ENCODE data around the gene YY1AP1.
"Not testable (repeated sequence)": the region's sequence is repeated elsewhere in the genome, so short reads cannot be mapped to it uniquely, and the experiment has no call there.

Gene YY1AP1

DNA sequence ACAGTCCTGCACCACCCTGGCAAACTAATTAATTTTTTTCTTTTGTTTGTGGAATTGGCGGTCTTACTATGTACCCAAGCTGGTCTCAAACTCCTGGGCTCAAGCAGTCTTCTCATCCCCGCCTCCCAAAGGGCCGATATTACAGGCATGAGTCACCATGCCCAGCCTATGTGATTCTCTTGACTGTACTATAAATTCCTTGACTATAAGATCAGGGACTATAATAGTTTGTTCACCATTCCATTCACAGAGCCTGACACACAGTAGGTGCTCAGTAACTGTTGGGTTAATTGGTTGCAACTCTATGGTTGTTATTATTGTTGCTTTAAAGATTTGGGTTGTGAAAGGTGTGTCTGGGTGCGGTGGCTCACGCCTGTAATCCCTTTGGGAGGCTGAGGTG is 17.6 kb upstream of the YY1AP1 start:
- peak overlapping the region in 1 of 2 donors; percentile 69 for H3K27ac Mint-ChIP-seq
- DNase-seq (no peak), ATAC-seq (replicated peaks) (no peak)
- H3K4me1 Mint-ChIP-seq (ENCODE audit: low read depth in 2 of 2), result peaks cover 18 to 40% of the 10 kb centered on the region in 2 donors
- H3K36me3 Mint-ChIP-seq (ENCODE audit: insufficient read depth), result peaks cover 8% of the 10 kb centered on the region
- H3K4me3 Mint-ChIP-seq, result no peak overlapping the region
- no peaks in the 10 kb centered on the region for H3K9me3 Mint-ChIP-seq
- H3K27me3 Mint-ChIP-seq, result no peaks in the 10 kb centered on the region

DNA sequence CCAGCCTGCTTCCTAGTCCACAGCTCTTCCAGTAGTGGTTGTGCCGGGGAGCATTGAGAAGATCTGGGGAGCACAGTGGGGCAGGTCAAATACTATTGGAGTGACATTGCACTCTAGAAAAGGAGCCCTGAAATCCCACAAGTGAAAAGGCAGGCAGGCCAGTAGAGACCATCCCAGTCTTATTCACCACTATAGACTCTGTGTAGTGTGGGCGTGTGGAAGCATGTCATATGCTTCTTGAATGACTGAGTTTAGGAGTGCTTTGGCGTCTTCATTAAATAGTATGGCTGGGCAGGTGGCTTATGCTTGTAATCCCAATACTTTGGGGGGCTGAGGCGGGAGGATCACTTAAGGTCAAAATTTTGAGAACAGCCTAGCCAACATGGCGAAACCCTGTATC is 15.8 kb upstream of the YY1AP1 start:
- not testable (repeated sequence) for H3K27me3 Mint-ChIP-seq; H3K36me3 Mint-ChIP-seq (ENCODE audit: insufficient read depth); H3K4me3 Mint-ChIP-seq; H3K9me3 Mint-ChIP-seq; DNase-seq; ATAC-seq (replicated peaks)
- Mint-ChIP-seq H3K27ac (peak overlapping the region in 1 of 2 donors; percentile 57), H3K4me1 (ENCODE audit: low read depth in 2 of 2) (peaks cover 21 to 39% of the 10 kb centered on the region in 2 donors)

DNA sequence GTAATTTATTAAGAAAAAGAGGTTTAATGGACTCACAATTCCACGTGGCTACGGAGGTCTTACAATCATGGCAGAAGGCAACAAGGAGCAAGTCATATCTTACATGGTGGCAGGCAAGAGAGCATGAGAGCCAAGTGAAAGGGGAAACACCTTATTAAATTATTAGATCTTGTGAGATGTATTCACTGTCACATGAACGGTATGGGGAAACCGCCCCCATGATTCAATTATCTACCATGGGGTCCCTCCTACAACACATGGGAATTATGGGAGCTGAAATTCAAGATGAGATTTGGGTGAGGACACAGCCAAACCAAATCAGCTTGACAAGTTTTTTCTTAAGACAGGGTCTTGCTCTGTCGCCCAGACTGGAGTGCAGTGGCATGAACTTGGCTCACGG is 14.6 kb upstream of the YY1AP1 start:
- H3K27ac Mint-ChIP-seq, result peak overlapping the region in 1 of 2 donors; percentile 46
- H3K4me3 Mint-ChIP-seq, result no peak overlapping the region
- DNase-seq, result no peak
- no peaks in the 10 kb centered on the region for H3K9me3 Mint-ChIP-seq
- ATAC-seq (replicated peaks), result no peak
- no peaks in the 10 kb centered on the region for H3K27me3 Mint-ChIP-seq
- H3K36me3 Mint-ChIP-seq (ENCODE audit: insufficient read depth), result no peaks in the 10 kb centered on the region
- H3K4me1 Mint-ChIP-seq (ENCODE audit: low read depth in 2 of 2), result peaks cover 25 to 41% of the 10 kb centered on the region in 2 donors

DNA sequence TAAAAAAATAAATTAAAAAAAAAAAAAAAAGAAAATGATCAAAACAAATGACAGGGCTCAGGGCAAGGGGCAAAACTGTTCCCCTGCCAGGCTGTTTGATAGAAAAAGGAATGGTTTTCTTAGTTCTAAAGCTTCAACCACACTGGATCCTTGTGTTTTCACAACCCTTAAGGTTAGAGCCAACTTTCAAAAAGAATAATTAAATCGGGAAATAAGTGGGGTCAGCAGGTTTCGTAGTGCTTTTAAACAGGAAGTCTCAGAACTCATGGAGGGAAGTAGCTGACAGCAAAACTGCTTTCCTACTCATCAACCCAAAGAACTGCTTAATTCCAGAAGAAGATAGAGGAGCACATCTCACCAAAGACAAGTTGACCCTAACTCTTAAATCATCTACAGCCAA is 13.1 kb upstream of the YY1AP1 start:
- not testable (repeated sequence) for DNase-seq; H3K36me3 Mint-ChIP-seq (ENCODE audit: insufficient read depth); H3K9me3 Mint-ChIP-seq; H3K27me3 Mint-ChIP-seq; ATAC-seq (replicated peaks); H3K27ac Mint-ChIP-seq; H3K4me3 Mint-ChIP-seq
- peaks cover 25 to 37% of the 10 kb centered on the region in 2 donors for H3K4me1 Mint-ChIP-seq (ENCODE audit: low read depth in 2 of 2)

DNA sequence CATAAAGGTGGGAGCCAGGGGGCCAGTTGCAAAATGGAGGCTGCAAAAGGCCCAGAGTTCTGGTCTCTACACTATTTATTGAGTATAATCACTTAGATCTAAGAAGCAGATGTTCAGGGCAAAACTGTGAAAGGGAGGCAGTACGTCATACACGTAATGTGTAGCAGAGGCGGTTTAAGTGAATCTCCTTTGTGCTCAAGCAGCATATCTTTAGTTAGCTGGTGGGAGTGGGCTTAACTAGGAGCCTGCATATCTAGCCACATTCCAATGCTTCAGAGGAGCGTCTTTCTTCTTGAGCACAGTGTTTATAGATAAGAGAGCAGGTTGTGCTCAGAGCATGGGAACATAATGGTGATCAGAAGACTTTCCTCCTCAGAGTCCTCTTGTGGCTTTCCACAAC is 10.5 kb upstream of the YY1AP1 start:
- H3K27me3 Mint-ChIP-seq; ATAC-seq (replicated peaks); H3K4me3 Mint-ChIP-seq; DNase-seq; H3K36me3 Mint-ChIP-seq (ENCODE audit: insufficient read depth); H3K9me3 Mint-ChIP-seq; H3K27ac Mint-ChIP-seq: not testable (repeated sequence)
- H3K4me1 Mint-ChIP-seq (ENCODE audit: low read depth in 2 of 2), result peaks cover 28 to 53% of the 10 kb centered on the region in 2 donors

DNA sequence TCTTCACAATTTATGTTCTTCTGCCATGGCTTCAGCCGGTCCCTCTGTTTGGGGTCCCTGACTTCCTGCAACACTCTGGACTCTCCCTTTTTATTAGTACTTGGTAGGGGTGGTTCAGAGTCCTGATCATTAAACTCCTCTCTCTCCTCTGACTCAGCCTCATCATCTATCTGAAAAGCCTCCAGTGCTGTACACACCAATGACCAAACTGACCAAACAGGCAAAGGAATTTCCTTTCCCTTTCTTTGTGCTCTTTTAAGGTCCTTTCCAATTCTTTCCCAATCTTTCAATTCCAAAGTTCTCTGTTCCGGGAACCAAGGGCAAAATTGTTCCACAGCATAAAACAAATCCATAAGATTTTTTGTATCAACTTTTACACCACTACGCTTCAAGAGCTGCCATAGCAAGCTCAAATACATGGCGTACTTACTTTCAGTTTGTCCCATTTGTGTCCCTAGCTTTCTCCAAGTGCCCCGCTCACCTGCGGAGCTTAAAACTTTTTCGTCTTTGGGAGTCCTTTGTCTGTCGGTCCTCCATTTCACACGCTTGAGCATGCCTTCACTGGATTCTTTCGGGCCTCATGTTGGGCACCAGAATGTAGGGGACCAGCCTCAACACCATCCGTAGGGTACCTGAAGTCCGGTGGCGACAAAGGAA is 9.9 kb upstream of the YY1AP1 start:
- Mint-ChIP-seq H3K27ac (no peak overlapping the region), H3K36me3 (ENCODE audit: insufficient read depth) (no peaks in the 10 kb centered on the region), H3K9me3 (no peaks in the 10 kb centered on the region), H3K4me3 (no peak overlapping the region), H3K27me3 (no peaks in the 10 kb centered on the region), H3K4me1 (ENCODE audit: low read depth in 2 of 2) (peaks cover 26 to 51% of the 10 kb centered on the region in 2 donors)
- no peak for ATAC-seq (replicated peaks)
- no peak for DNase-seq

DNA sequence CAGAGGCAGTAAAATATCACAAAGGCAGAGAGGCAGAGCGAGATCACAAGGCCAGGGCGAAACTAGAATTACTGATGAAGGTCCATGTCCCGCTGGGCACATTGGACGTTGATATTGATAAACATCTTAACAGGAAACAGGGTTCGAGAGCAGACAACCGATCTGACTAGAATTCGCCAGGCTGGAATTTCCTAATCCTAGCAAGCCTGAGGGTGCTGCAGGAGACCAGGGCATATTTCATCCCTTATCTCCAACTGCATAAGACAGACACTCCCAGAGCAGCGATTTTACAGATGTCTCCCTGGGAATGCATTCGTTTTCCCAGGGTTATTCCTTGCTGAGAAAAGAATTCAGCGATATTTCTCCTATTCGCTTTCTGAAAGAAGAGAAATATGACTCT is 9.0 kb upstream of the YY1AP1 start:
- H3K4me3 Mint-ChIP-seq, result not testable (repeated sequence)
- H3K4me1 Mint-ChIP-seq (ENCODE audit: low read depth in 2 of 2), result peaks cover 26 to 48% of the 10 kb centered on the region in 2 donors

DNA sequence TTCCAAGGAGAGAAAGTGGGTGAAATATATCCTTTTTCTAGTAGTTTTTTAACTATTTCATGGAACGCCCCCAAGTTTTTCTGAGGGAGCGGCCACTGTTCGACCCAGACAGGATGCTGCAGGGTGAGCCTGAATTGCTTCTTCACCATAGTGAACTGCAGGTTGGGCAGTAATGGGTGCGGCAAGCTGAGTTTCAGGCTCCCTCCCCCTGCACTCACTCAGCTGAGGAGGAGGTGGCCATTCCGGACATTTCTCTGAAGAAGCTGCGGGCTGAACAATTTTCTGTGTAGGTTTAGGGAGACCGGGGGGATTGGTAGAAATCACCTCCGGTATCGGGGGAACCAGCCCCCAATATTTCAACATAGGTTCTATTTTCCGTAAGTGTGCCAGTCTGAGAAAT is 8.5 kb upstream of the YY1AP1 start:
- no peak overlapping the region for H3K4me3 Mint-ChIP-seq
- peak overlapping the region in 1 of 2 donors; percentile 58 for H3K27ac Mint-ChIP-seq
- no peaks in the 10 kb centered on the region for H3K9me3 Mint-ChIP-seq
- H3K36me3 Mint-ChIP-seq (ENCODE audit: insufficient read depth), result no peaks in the 10 kb centered on the region
- DNase-seq (no peak), ATAC-seq (replicated peaks) (no peak)
- H3K27me3 Mint-ChIP-seq, result no peaks in the 10 kb centered on the region
- peaks cover 27 to 50% of the 10 kb centered on the region in 2 donors for H3K4me1 Mint-ChIP-seq (ENCODE audit: low read depth in 2 of 2)

More for the DNA sequence above, 9.0 kb upstream of the YY1AP1 start:
- H3K36me3 Mint-ChIP-seq (ENCODE audit: insufficient read depth); DNase-seq; H3K27me3 Mint-ChIP-seq; ATAC-seq (replicated peaks); H3K9me3 Mint-ChIP-seq: not testable (repeated sequence)
- H3K27ac Mint-ChIP-seq, result peak overlapping the region in 1 of 2 donors; percentile 58

DNA sequence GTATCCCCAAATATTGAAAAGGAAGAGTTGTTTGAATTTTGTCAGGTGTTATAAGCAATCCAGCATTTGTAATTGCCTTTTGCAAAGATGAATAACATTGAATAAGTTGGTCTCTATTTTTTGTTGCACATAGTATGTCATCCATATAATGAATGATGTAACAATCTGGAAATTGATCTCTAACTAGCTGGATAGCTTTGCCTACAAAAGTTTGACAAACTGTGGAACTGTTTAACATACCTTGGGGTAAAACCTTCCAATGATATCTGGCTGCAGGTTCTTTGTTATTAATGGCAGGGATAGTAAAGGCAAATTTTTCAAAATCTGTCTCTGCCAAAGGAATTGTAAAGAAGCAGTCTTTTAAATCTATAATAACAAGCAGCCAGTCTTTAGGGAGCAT is 8.0 kb upstream of the YY1AP1 start:
- H3K27me3 Mint-ChIP-seq, result no peaks in the 10 kb centered on the region
- no peak overlapping the region for H3K4me3 Mint-ChIP-seq
- peaks cover 31 to 53% of the 10 kb centered on the region in 2 donors for H3K4me1 Mint-ChIP-seq (ENCODE audit: low read depth in 2 of 2)
- no peaks in the 10 kb centered on the region for H3K36me3 Mint-ChIP-seq (ENCODE audit: insufficient read depth)
- no peaks in the 10 kb centered on the region for H3K9me3 Mint-ChIP-seq
- ATAC-seq (replicated peaks) (no peak), DNase-seq (no peak)
- H3K27ac Mint-ChIP-seq, result peak overlapping the region in 1 of 2 donors; percentile 22

DNA sequence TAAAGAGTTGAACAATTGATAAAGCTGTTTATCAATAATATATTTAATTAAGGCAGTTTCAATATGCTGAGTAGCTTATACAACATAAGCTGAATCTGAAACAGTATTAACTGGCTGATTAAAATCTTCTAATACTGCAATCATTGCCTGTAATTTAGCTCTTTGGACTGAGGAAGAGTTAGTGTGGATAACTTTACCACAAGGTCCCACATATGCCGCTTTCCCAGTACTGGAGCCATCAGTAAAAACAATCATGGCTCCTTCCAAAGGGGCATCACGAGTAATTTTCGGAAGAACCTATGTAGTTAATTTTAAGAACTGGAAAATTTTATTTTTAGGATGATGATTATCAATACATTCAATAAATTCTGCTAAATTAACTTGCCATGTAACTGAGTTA is 7.0 kb upstream of the YY1AP1 start:
- no peaks in the 10 kb centered on the region for H3K27me3 Mint-ChIP-seq
- peaks cover 7% of the 10 kb centered on the region for H3K36me3 Mint-ChIP-seq (ENCODE audit: insufficient read depth)
- H3K9me3 Mint-ChIP-seq, result no peaks in the 10 kb centered on the region
- ATAC-seq (replicated peaks), result no peak
- peak overlapping the region in 1 of 2 donors; percentile 22 for H3K27ac Mint-ChIP-seq
- H3K4me3 Mint-ChIP-seq, result no peak overlapping the region
- no peak for DNase-seq
- peaks cover 34 to 61% of the 10 kb centered on the region in 2 donors for H3K4me1 Mint-ChIP-seq (ENCODE audit: low read depth in 2 of 2)

DNA sequence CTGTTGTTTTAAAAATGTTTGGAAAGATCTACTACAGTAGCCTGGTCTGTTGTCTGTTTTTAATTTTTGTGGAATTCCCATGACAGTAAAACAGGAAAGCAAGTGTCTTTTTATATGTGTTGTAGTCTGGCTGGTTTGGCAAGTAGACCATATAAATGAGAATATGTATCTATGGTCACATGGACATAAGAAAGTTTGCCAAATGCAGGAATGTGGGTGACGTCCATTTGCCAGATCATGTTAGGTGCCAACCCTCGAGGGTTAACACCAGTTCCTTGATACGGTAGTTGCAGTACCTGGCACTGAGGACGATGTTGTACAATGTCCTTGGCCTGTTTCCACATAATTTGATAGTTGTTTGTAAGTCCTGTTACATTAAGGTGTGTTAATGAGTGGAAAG is 6.5 kb upstream of the YY1AP1 start:
- no peak overlapping the region for H3K4me3 Mint-ChIP-seq
- H3K27me3 Mint-ChIP-seq, result no peaks in the 10 kb centered on the region
- peaks cover 10% of the 10 kb centered on the region for H3K36me3 Mint-ChIP-seq (ENCODE audit: insufficient read depth)

DNA sequence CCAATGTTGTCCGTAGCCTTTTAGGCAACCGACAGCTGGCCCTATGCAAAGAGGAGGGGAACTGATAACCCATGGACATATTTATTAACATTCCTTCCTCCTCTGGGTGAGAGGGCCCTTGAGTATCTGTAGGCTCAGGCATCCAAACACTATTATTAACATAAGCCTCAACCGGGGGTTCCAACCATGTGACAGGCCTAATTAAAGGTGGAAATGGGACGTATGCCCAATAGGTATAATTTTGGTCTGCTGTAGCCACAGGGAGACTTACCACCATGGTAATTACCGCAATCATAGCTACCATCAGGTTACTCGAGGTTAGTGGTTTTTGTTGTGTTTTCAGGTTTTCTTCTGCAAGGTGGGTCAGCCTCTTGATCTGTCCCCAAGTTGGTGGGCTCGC is 5.6 kb upstream of the YY1AP1 start:
- Mint-ChIP-seq H3K36me3 (ENCODE audit: insufficient read depth) (peaks cover 11% of the 10 kb centered on the region), H3K4me3 (no peak overlapping the region), H3K4me1 (ENCODE audit: low read depth in 2 of 2) (peaks cover 41 to 70% of the 10 kb centered on the region in 2 donors), H3K27me3 (no peaks in the 10 kb centered on the region), H3K27ac (no peak overlapping the region), H3K9me3 (no peaks in the 10 kb centered on the region)
- ATAC-seq (replicated peaks) (no peak), DNase-seq (no peak)

More for the DNA sequence above, 6.5 kb upstream of the YY1AP1 start:
- no peak for ATAC-seq (replicated peaks)
- DNase-seq, result no peak
- Mint-ChIP-seq H3K4me1 (ENCODE audit: low read depth in 2 of 2) (peaks cover 37 to 66% of the 10 kb centered on the region in 2 donors), H3K9me3 (no peaks in the 10 kb centered on the region), H3K27ac (no peak overlapping the region)

DNA sequence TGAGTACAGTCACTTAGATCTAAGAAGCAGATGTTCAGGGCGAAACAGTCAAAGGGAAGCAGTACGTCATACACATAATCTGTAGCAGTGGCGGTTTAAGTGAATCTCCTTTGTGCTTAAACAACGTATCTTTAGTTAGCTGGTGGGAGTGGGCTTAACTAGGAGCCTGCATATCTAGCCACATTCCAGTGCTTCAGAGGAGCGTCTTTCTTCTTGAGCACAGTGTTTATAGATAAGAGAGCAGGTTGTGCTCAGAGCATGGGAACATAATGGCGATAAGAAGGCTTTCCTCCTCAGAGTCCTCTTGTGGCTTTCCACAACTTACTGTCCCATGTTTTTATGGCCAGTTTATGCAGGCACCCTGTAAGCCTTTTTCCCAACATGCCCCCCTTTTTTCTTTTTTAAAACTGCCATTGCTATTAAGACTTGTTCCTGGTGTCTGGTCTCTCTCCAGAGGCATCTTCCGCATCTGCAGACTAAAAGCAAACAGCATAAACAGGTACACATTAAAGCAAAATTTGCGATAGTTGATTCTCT is 3.5 kb upstream of the YY1AP1 start:
- Mint-ChIP-seq H3K36me3 (ENCODE audit: insufficient read depth) (peaks cover 27% of the 10 kb centered on the region), H3K4me1 (ENCODE audit: low read depth in 2 of 2) (peaks cover 35 to 59% of the 10 kb centered on the region in 2 donors), H3K27ac (no peak overlapping the region), H3K27me3 (no peaks in the 10 kb centered on the region), H3K9me3 (no peaks in the 10 kb centered on the region), H3K4me3 (no peak overlapping the region)
- no peak for DNase-seq
- ATAC-seq (replicated peaks), result no peak

DNA sequence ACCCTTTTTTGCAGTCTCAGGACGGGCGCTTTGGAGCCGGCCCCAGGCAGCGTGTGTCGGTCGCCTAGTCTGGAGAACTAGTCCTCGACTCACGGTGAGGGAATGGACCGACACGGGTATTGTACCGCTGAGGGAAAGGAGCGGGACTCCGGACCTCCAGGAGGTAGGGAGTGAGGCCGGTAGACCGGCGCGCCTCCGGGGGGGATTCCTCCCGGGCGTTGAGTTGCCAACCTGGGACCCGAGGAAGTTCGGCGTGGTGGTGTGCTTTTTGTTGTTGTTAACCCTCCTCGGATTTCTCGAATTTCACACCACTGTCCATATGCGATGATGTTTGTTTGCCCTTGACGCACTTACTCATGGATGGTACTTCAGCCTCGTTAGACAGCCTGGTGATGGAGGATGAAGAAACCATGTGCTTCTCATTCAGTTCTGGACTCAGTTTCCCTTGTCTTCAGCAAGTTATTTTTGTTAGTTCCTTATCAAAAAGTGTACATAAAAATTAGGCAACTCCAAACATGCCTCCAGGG is 570 bp upstream of the YY1AP1 start, which contains the start of gene DAP3:
TSS of gene DAP3 (plus strand) at position 11 of the 527 bp plus-strand sequence. CDS start 20,689 bp downstream, outside the sequence.
- DNase-seq; ATAC-seq (replicated peaks); H3K9me3 Mint-ChIP-seq; H3K27me3 Mint-ChIP-seq: not testable (repeated sequence)
- H3K36me3 Mint-ChIP-seq (ENCODE audit: insufficient read depth), result peaks cover 40% of the 10 kb centered on the region
- peaks cover 36 to 61% of the 10 kb centered on the region in 2 donors for H3K4me1 Mint-ChIP-seq (ENCODE audit: low read depth in 2 of 2)
- H3K4me3 Mint-ChIP-seq, result peak within 1 kb of the TSS; percentile 94 to 98
- peak within 1 kb of the TSS; percentile 92 to 95 for H3K27ac Mint-ChIP-seq

Measured in effector memory CD8-positive, alpha-beta T cell (primary cell).